Measurements from ENCODE around the gene PHACTR1. TPM values are rescaled to one million over a fixed set of nuclear protein-coding genes. Genes with fewer than 3 reads are reported as not detected.

Gene PHACTR1
- total RNA-seq, 2 donors from 2014 or later, result 2.8 to 6.3 TPM

DNA sequence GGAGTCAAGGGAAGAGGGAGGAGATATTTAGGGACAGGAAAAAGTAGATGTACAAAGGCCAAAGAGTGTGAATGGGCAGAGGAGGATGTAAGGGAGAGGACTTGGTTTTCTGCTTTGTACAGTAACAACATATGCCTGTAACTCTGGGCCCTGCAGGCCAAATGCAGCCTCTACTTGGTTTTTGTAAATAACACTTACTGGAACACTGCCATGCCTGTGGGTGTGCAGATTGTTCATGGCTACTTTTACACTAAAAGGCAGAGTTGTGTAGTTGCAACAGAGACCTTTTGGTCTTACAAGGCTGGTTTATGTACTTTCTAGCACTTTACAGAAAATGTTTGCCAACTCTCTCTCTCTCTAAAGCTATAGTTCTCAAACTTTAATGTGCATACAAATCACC is 157.1 kb downstream of the PHACTR1 start:
- no peaks in the 10 kb centered on the region for H3K4me1 ChIP-seq (ENCODE audit: control insufficient read depth, insufficient read depth, low read length)
- H3K36me3 ChIP-seq (ENCODE audit: control insufficient read depth, insufficient read depth, low read length), result no peaks in the 10 kb centered on the region
- H3K27me3 ChIP-seq (ENCODE audit: control insufficient read depth, insufficient read depth, low read length, poor library complexity, severe bottlenecking), result no peaks in the 10 kb centered on the region
- no peak overlapping the region for H3K9ac ChIP-seq (ENCODE audit: extremely low read depth, low read length, poor library complexity, severe bottlenecking)
- H3K27me3 Mint-ChIP-seq (ENCODE audit: insufficient read depth), result no peaks in the 10 kb centered on the region
- TF ChIP-seq, protein P1, sequence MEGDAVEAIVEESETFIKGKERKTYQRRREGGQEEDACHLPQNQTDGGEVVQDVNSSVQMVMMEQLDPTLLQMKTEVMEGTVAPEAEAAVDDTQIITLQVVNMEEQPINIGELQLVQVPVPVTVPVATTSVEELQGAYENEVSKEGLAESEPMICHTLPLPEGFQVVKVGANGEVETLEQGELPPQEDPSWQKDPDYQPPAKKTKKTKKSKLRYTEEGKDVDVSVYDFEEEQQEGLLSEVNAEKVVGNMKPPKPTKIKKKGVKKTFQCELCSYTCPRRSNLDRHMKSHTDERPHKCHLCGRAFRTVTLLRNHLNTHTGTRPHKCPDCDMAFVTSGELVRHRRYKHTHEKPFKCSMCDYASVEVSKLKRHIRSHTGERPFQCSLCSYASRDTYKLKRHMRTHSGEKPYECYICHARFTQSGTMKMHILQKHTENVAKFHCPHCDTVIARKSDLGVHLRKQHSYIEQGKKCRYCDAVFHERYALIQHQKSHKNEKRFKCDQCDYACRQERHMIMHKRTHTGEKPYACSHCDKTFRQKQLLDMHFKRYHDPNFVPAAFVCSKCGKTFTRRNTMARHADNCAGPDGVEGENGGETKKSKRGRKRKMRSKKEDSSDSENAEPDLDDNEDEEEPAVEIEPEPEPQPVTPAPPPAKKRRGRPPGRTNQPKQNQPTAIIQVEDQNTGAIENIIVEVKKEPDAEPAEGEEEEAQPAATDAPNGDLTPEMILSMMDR (conservative IDR thresholded peaks at IDR 0.05), result no peak
- no peak overlapping the region for H3K27ac Mint-ChIP-seq
- no peak overlapping the region for H3K4me3 Mint-ChIP-seq
- DNase-seq, result no peak
- no peak overlapping the region for H3K4me3 ChIP-seq (ENCODE audit: low read length)
- H3K4me1 Mint-ChIP-seq, result peaks cover 3% of the 10 kb centered on the region
- no peaks in the 10 kb centered on the region for H3K9me3 ChIP-seq (ENCODE audit: control insufficient read depth, low read length)
- H3K27ac ChIP-seq (ENCODE audit: low read depth, low read length), result no peak overlapping the region
- H3K36me3 Mint-ChIP-seq (ENCODE audit: low read depth), result no peaks in the 10 kb centered on the region
- no peaks in the 10 kb centered on the region for H3K9me3 Mint-ChIP-seq

DNA sequence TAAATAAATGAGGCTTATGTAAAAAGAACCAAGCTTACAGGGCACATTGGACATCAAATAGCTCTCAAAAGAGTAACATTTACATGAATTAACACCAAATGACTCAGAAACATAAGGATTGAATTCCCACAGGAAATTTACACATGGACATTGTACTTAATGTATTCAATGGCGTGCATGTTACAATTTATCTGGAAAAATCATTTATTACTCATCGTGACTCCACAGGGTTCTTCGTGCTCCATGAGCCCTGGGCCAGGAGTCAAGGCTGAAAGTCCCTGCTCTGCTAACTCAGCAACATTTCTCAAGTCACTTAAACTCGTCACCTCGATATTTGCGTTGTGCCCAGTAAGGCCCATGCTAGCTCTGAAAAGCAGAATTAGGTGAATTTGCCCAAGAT is 158.5 kb downstream of the PHACTR1 start:
- Mint-ChIP-seq H3K4me1 (peaks cover 3% of the 10 kb centered on the region), H3K27me3 (ENCODE audit: insufficient read depth) (no peaks in the 10 kb centered on the region), H3K4me3 (no peak overlapping the region), H3K9me3 (no peaks in the 10 kb centered on the region), H3K36me3 (ENCODE audit: low read depth) (no peaks in the 10 kb centered on the region), H3K27ac (no peak overlapping the region)
- no peak overlapping the region for H3K9ac ChIP-seq (ENCODE audit: extremely low read depth, low read length, poor library complexity, severe bottlenecking)
- WGBS, 2 experiments (ENCODE audit: insufficient coverage in 1 of 2, insufficient read length in 1 of 2), result 96 to 98% methylated on average over 6 of the region's 6 CpGs
- no peaks in the 10 kb centered on the region for H3K27me3 ChIP-seq (ENCODE audit: control insufficient read depth, insufficient read depth, low read length, poor library complexity, severe bottlenecking)
- no peak overlapping the region for H3K27ac ChIP-seq (ENCODE audit: low read depth, low read length)
- no peaks in the 10 kb centered on the region for H3K4me1 ChIP-seq (ENCODE audit: control insufficient read depth, insufficient read depth, low read length)
- H3K4me3 ChIP-seq (ENCODE audit: low read length), result no peak overlapping the region
- no peaks in the 10 kb centered on the region for H3K36me3 ChIP-seq (ENCODE audit: control insufficient read depth, insufficient read depth, low read length)
- H3K9me3 ChIP-seq (ENCODE audit: control insufficient read depth, low read length), result no peaks in the 10 kb centered on the region
- DNase-seq, result no peak
- TF ChIP-seq, protein P1 (conservative IDR thresholded peaks at IDR 0.05), result no peak

DNA sequence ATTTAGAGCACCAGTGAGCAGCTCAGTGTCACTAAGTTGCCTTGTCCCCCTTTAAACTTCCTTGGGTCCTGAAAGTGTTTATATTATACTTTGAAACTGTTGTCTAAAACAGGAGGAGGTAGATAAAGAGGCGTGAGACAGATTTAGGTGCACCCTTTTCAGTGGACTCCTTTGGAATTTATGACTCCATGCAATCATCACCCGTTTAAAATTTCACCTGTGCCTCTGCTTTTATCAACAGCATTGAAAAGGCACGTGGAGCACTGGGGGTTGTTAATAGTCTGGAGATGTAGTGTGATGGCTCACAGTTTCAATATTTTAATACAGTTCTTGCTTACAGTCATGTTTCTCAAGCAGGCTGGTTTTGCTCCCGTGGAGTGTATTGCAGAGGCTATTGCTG is 162.2 kb downstream of the PHACTR1 start:
- no peak overlapping the region for H3K4me3 Mint-ChIP-seq

More for the DNA sequence above, 162.2 kb downstream of the PHACTR1 start:
- Mint-ChIP-seq H3K9me3 (no peaks in the 10 kb centered on the region), H3K27ac (no peak overlapping the region), H3K27me3 (ENCODE audit: insufficient read depth) (no peaks in the 10 kb centered on the region), H3K36me3 (ENCODE audit: low read depth) (no peaks in the 10 kb centered on the region), H3K4me1 (peaks cover 3% of the 10 kb centered on the region)
- Histone ChIP-seq H3K36me3 (ENCODE audit: control insufficient read depth, insufficient read depth, low read length) (no peaks in the 10 kb centered on the region), H3K4me3 (ENCODE audit: low read length) (no peak overlapping the region), H3K9me3 (ENCODE audit: control insufficient read depth, low read length) (no peaks in the 10 kb centered on the region), H3K27ac (ENCODE audit: low read depth, low read length) (no peak overlapping the region), H3K9ac (ENCODE audit: extremely low read depth, low read length, poor library complexity, severe bottlenecking) (no peak overlapping the region), H3K4me1 (ENCODE audit: control insufficient read depth, insufficient read depth, low read length) (no peaks in the 10 kb centered on the region), H3K27me3 (ENCODE audit: control insufficient read depth, insufficient read depth, low read length, poor library complexity, severe bottlenecking) (no peaks in the 10 kb centered on the region)
- TF ChIP-seq, protein P1 (conservative IDR thresholded peaks at IDR 0.05), result no peak
- DNase-seq, result no peak
- 85 to 100% methylated on average over 1 to 4 of the region's 4 CpGs for WGBS, 2 experiments (ENCODE audit: insufficient coverage in 1 of 2, insufficient read length in 1 of 2)
